GM18858 (cell line): ENCODE data around the gene NEK11.
"Not testable (repeated sequence)": the region's sequence is repeated elsewhere in the genome, so short reads cannot be mapped to it uniquely, and the experiment has no call there.

Experiments
- ATAC-seq: cut with Tn5 transposase; IDR thresholded peaks from one replicate; pipeline ENCODE4 v1.9.1; 2021; ENCODE audit not compliant: unreplicated experiment

The NEK11 gene

DNA sequence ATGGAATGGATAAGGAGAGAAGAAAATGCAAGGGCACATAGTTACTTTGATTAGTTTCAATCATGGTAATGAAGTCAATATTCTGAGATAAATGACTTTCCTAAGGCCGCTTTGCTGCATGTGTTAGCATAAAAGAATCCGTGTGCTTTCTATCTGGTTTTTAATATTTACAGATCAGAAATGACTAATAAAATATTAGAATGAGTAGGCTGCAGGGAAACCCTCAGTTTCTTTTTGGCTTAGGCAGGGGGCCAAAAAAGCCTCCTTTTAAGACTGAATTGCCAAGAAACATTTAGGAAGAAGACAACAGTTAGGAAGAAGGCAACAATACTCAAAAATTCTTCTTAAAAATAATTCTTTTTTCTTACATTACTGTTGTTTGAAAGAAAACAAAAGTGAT is 11.6 kb downstream of the NEK11 start:
- ATAC-seq, result no peak

DNA sequence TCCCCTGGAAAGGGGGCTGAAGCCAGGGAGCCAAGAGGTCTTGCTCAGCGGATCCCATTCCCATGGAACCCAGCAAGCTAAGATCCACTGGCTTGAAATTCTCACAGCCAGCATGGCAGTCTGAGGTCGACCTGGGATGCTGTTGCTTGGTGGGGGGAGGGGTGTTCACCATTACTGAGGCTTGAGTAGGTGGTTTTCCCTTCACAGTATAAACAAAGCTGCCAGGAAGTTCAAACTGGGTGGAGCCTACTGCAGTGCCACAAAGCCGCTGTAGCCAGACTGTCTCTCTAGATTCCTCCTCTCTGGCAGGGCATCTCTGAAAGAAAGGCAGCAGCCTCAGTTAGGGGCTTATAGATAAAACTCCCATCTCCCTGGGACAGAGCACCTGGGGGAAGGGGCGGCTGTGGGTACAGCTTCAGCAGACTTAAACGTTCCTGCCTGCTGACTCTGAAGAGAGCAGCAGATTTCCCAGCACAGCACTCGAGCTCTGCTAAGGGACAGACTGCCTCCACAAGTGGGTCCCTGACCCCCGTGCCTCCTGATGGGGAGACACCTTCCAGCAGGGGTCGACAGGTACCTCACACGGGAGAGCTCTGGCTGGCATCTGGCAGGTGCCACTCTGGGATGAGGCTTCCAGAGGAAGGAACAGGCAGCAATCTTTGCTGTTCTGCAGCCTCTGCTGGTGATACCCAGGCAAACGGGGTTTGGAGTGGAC is 15.8 kb downstream of the NEK11 start:
- not testable (repeated sequence) for ATAC-seq

DNA sequence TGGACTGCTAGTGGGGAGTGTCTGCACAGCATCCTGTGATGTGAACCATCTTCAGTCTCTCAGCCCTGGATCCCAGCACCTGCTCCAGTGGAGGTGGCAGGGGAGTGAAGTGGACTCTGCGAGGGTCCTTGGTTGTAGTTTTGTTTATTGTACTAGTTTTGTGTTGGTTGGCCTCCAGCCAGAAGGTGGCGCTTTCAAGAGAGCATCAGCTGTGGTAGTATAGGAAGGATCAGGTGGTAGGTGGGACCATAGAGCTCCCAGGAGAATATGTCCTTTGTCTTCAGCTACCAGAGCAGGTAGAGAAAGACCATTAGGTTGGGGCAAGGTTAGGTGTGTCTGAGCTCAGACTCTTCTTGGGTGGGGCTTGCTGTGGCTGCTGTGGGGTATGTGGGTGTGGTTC is 20.9 kb downstream of the NEK11 start:
- no peak for ATAC-seq

DNA sequence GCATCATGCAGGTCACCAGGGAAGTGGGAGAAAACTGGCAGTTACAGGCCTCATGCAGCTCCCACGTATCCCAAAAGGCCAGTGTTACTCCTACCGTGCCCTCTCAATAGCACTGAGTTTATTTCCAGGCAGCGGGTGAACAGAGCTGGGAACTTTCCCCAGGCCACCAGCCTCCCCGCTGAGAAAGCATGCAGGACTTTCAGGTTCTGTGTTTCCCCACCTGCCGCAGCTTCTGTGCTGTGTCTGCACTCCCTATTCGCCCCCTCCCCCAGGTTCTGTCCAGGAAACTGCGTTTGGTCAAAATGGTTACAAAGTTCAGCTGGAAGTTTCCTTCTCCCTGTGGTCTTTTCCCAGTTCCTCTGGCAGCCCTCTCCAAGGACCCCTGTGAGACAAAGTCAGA is 21.4 kb downstream of the NEK11 start:
- no peak for ATAC-seq

DNA sequence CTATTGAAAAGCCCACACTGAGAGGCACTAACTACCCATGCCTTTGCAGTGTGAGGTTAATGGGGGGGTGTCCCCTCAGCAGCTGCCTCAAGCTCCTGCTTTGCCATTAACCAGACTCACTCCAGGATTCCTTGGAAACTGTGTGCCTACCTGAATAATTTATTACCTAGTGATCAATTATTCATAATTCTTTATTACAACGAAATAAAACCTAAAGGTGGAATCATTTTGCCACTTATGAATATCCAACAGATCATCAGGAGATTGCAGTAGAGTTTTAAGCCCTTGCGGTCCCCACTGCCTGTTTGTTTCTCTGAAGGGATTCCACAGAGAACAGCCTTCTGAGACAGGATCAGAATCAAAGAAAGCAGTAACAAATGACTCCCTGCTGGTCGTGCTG is 23.3 kb downstream of the NEK11 start:
- no peak for ATAC-seq

DNA sequence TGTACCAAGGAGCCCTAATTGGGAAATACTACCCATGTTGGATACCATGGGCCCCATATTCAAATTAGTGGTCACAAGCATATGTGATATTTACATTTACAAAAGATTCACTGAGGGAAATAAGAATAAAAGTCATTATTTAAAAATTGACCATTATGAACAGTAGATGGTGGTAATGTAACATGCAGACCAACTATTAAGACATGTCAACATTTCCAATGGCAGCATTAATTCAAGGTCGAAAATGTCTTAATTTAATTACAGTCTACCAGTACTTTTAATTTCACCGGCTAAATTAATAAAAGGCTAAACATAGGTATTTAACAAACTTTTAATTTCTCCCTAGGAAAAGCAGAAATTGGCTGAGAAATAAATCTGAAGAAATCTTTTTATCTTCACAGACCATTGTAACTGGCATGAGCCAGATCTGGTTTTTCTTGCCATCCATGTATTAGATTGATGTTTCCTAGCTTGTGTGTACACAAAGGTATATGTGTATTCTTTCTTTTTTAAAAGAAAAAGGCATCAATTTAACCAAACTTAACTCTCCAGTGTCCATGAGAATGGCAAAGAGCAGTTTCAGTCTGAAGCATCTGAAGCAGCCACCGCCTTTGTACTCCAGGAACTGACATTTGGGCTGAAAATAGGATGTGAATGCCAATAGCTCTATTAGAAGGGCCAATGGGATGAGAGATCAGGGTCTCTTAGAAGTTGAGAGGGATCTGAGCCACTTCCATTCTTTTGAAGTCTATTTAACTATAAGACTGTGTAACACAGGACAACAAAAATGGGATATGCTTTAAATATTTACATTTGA is 26.6 kb downstream of the NEK11 start:
- ATAC-seq, result no peak

DNA sequence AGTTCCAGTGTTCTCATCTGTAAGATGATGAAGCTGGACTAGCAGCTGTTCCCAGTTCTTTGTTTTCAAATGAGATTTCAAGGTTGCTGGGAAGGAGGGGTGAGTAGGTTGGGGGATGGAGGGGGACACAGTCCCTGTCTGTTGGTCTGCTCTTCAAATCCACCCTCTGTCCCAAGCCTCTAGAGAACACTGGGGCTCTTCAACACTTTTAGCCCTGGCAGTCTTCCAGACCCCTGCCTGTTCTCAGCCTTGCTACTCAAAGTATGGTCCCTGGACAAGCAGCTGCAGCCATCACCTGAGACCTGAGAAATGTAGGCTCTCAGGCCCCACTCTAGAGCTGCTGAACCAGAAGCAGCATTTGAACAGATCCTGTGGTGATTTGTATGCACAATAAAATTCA is 41.3 kb downstream of the NEK11 start:
- ATAC-seq, result no peak

DNA sequence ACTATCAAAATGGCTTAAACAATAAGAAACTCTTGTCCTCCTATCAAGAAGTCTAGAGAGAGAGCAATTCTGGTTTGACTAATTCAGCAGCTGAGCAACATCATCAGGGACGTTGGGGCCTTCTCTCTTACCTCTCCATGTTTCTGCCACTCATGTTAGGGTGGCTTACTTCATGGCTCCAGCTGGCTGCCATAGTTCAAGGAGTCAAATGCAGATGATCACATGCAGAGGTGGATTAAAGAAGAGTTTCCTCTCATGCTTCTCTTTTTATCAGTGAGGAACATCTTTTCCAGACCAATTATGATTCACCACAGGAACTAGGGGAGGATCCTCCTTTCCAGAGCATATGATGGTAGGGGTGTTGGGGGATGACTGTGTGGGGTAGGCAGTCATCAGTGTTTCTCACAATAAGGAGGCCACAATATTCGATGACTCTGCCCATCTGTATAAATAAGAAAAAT is 45.5 kb downstream of the NEK11 start:
- ATAC-seq, result no peak

DNA sequence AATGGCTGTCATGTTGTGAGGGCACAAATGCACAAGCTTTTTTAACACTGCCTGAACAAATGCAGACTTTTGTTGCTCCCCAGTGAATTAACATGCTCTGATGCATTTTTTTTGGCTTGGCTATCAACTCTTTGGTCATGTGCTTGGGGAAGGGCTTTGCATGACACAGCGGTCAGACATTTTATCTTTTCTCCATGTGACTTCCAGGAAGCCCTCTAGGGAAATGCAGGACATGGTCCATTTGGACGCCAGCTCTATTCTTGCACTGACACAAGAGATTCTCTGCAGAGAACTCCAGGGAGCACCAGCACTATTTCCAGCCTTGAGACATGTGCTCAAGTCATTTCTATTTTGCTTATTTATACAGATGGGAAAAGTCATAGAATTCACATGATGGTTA is 46.2 kb downstream of the NEK11 start:
- ATAC-seq, result no peak

DNA sequence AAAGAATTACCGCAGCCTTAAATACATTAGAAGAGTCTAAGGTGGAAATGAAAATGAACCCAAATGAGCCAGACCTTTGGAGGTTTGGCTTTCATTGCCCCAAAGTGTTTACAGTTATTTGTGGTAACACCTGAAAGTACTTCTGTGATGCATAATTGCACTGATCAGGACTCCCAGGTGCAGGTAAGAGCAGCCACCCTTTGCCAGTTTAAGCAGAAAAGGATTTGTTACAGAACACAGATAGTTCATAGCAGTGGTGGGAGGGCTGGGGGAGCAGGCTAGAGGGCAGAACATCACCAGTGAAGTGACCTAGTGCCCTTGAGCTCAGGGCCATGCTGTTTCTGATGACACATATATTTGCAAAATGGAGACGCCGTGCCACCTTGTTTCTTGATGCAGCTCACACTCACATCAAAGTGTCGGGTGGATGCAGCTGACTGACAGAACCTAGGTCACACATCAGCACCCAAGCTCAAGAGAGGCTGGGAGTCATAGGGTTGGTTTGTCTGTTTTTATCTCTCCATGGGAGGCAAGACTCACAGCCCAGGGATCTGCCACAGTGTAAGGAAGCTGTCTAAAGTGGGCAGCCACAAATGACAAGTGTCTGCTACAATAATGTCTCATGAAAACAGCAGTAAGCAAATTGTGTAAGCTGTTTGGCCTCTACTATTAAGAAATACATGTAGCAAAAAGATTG is 49.1 kb downstream of the NEK11 start:
- peak; percentile 42 for ATAC-seq

DNA sequence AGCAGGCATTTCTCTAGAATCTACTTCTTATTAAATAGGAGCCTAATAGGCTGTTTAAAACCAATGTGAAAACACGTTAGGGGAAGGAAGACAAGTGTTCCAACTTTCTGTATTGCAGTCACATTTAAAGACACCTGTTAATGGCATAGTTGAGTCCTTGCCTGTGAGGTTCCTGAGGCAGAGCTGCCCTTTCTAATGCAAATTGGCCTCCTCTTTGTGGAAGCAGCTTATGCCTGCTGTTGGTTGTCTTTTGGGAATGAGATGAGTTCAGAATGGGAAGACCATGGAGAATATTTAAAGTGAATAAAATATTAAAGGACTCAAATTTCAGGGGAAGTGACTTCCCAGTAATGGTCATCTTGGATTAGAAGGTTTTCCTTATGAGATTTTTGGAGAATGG is 51.2 kb downstream of the NEK11 start:
- no peak for ATAC-seq

DNA sequence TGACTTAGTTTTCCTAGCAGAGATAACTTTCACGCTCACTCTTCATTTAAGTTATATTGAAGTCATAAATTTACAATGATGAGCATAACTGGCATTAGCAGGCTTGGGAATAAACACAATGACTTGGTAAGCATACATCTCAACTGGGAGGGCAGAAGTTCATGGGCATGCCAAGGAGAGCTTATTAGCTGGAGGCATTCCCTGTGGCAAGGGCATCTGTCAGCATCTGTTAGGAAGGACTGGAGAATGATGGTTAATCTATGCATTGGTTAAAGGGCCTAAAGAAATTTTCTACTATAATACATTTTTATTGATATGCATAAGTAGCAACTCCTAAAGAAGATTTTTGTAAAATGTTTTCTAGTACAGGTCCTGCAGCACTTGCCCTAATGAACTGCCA is 52.4 kb downstream of the NEK11 start:
- no peak for ATAC-seq

DNA sequence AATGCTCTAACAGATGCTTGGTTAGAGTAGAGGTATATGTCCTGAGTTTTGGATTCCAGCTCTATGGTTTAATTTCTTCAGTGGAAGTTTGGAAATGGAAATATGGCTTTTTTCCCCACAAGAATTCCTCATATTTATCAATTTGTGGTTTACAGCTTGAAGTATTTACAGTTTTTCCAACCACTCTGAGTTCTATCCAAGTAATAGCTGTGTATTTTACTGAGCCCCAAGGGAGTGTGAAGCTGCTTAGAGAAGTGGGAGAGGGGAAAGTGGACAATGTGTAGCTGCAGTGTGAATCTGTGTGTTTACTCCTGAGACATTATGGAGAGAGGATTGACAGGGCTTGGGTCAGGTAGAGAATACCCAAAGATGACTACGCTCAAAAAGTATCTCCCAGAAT is 54.5 kb downstream of the NEK11 start:
- no peak for ATAC-seq

DNA sequence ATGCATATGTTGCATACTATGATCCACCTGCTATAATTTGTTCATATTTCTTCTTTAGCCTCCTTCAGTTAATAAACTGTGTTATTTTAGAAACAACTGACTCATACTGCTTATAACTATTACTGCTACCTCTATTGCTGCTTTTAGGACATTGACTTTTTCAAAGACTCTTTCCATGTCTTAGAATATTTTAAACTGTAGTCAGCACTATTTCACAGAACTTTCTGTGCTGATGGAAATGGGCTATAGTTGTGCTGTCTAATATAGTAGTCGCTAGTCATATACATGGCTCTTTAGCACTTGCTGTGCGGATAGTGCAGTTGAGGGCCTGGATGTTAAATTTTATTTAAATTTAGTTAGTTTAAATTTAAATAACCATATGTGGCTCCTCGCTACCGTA is 55.6 kb downstream of the NEK11 start:
- no peak for ATAC-seq

DNA sequence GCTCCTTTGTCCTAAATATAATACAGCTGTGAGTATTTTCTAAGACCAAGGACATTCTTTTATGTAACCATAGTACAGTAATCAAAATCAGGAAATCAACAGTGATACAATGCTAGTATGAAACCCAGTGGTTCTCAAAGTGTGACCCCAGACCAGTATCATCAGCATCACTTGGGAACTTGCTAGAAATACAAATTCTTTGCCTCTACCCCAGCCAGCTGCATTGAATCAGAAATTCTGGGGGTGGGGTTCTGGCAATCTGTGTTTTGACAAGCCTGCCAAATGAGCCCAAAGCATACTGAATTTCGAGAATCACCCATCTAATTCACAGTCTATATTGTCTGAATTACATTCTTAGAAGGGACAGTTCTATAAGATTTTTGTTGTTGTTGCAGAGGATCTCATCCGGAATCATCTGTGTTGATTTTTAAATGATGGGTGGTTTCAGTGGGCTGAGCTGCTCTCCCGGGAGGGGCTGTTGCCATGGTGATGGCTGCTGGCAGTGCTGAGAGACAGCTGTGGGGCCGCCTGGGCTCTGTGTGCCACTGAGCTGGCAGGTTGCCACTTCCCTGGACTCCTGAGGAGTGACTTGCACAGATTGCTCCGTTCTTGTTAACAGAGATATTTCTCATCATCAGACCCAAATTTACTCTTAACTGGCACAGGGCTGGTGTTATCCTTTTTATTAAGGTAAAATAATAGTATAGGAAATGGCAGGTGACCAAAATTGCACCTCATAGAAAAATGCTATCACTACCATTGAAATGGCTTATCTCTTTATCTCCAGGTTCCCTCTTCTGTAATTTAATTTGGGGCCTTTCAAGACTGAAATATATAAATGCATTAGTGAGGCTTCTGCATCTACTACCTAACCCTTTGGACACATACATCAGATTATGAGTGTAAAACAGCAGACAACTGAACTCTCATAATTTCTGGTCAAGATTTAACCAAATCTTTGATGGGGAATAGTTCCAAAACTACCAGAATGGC is 56.5 kb downstream of the NEK11 start:
- no peak for ATAC-seq

DNA sequence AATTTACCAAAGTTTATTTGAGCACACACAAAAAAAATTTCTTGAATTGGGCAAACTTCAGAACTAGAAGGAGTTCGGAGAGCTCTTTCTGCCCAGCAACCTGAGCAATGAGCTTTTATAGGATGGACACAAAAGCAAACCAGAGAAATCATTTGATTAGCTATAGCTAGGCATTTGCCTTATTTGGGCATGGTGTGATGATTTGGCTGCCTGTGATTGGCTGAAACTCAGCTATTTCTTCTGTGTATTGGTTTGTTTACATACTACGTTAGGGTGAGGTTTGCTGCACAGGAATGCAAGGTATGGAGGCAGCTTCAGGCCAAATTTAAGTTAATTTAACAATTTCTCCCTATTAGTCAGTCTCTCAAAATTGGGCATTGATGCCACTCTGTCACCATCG is 65.1 kb downstream of the NEK11 start:
- ATAC-seq, result no peak

DNA sequence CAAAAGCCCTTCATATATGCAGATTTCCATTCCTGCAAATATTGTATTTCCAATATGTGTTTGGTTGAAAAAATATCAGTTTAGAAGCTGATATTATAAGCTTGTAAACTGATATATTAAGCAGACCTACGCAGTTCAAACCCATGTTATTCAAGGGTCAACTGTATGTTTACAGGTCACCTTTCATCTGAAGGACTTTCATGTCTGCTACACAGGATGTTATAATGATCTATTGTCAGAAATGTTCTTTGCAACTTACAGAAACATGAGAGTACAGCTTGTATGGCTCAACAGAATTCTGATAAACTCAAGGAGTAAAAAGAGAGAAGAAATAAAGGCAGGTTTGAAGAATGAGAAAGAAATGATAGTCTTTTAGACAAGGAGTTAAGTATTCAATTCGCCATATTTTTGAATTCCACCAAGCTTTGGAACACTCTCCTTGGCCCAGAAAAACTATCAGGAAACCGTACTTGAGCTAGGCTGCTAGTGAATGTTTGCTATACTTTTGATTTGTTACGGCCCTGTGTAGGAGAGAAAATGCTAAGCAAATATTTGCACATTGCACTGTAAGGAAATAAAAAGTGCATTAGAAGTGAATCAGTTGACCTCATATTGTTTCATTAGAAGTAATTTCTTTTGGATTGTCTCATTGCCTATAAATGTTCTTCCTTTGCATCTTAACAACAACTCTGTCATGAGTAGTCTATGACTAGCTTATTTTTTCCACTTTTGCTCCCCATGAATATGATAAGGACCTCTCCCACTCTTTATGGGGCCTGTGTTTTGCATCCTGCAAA is 81.2 kb downstream of the NEK11 start:
- ATAC-seq, result no peak

DNA sequence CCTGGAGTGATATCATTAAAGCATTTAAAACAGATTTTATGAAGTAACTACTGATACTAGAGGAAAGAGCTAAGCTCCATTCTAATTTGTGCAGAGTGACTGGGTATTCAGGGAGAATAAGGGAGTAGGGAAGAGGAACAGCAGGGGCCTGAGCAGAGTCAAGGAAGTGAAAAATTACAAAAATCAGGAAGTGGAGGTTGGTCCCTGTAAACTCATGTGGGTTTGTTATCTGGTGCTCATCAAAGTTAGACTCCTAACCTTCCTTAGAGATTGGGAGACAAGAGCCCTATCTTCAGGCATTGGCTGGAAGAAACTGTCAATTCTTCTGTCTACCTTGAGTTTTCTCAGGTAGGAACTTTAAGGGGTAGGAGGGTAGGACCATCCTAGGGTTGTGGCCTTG is 82.5 kb downstream of the NEK11 start:
- ATAC-seq, result no peak

DNA sequence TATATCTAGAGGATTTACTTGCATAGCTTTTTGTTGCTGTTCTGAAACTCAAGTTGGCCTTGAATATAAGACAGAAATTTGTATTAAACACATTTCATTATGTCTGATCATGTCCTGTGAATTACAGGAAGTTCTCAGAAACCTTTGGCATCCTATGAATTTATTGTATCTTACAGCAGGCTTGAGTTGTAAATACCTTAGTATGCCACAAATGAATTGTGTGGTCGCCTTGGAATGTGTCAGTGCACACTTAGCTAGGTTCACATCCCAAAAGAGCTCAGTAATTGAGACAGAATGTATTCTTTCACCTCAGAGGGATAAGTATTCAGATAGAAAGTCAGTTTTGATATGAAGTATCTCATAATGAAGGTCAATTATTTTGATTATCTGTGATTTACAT is 83.4 kb downstream of the NEK11 start:
- no peak for ATAC-seq

DNA sequence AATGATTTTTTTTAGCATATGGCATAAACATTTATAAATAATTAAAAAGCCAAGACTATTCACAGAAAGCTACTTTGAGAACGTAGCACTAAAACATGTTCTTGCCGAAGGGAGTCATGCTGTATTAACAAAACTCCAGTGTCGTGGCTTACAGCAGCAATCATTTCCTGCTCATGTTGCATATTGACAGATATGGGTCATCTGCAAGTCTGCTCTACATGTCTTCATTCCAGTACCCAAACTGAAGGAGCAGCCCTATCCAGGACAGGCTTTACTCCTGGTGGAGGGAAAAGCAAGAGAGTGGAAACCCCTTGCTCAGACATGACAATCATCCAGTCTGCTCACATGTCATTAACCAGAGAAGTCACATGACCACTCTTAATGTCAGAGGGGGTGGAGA is 87.6 kb downstream of the NEK11 start:
- no peak for ATAC-seq
